ENCODE measurements around the gene APOM.

Gene APOM

GRCh38 chr6:31614684-31615578 lies 40.8 kb upstream of the APOM start, which contains the start of gene AIF1:
AIF1 (plus strand) TSS chr6:31615234; CDS start chr6:31615330, 96 bp downstream.
- peak; percentile 82 for DNase-seq (ENCODE audit: low read depth)
- TF ChIP-seq POLR2A (IDR thresholded peaks at IDR 0.05; ENCODE audit: extremely low read depth, insufficient read length) (no peak), MYC (IDR thresholded peaks at IDR 0.05; ENCODE audit: low read depth, low read length) (no peak), CTCF (IDR thresholded peaks at IDR 0.05; ENCODE audit: low read depth, low read length) (no peak)
- TF ChIP-seq, protein P1, sequence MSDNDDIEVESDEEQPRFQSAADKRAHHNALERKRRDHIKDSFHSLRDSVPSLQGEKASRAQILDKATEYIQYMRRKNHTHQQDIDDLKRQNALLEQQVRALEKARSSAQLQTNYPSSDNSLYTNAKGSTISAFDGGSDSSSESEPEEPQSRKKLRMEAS (IDR thresholded peaks at IDR 0.05; ENCODE audit: low read depth, low read length), result no peak
- H3K4me3 ChIP-seq (ENCODE audit: low read depth, low read length), result peak within 1 kb of the TSS; percentile 87

DNA sequence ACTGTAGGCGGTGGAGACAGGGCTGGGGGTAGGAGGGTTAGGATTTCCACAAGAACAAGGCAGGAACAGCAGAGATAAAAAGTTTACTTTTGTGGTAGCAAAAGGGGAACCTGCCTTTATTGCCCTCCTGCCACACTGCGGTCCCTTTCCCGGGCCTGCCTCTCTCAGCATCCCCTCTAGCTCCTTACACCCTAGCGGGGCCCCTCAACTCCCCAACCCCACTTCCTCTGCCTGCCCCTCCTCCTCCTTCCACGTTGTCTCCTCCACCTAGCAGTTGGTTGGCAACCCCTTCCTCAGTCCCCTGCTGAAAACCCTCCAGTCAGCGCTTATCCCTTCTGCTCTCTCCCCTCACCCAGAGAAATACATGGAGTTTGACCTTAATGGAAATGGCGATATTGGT lies 39.9 kb upstream of the APOM start:
- DNase-seq (ENCODE audit: low read depth), result peak; percentile 98
- TF ChIP-seq MYC (IDR thresholded peaks at IDR 0.05; ENCODE audit: low read depth, low read length) (peak; percentile 95), POLR2A (IDR thresholded peaks at IDR 0.05; ENCODE audit: extremely low read depth, insufficient read length) (peak; percentile 68), CTCF (IDR thresholded peaks at IDR 0.05; ENCODE audit: low read depth, low read length) (no peak)
- TF ChIP-seq, protein P1 (IDR thresholded peaks at IDR 0.05; ENCODE audit: low read depth, low read length), result peak; percentile 81
- peak overlapping the region; percentile 87 for H3K4me3 ChIP-seq (ENCODE audit: low read depth, low read length)

GRCh38 chr6:31617010-31617409 lies 38.7 kb upstream of the APOM start:
- peak overlapping the region; percentile 87 for H3K4me3 ChIP-seq (ENCODE audit: low read depth, low read length)
- TF ChIP-seq CTCF (IDR thresholded peaks at IDR 0.05; ENCODE audit: low read depth, low read length) (no peak), POLR2A (IDR thresholded peaks at IDR 0.05; ENCODE audit: extremely low read depth, insufficient read length) (no peak), MYC (IDR thresholded peaks at IDR 0.05; ENCODE audit: low read depth, low read length) (no peak)
- TF ChIP-seq, protein P1 (IDR thresholded peaks at IDR 0.05; ENCODE audit: low read depth, low read length), result no peak
- DNase-seq (ENCODE audit: low read depth), result no peak

GRCh38 chr6:31619805-31620585 lies 35.7 kb upstream of the APOM start:
- peak overlapping the region; percentile 75 for H3K4me3 ChIP-seq (ENCODE audit: low read depth, low read length)
- TF ChIP-seq MYC (IDR thresholded peaks at IDR 0.05; ENCODE audit: low read depth, low read length) (no peak; the same call in 1 of the 2 replicates), CTCF (IDR thresholded peaks at IDR 0.05; ENCODE audit: low read depth, low read length) (no peak), POLR2A (IDR thresholded peaks at IDR 0.05; ENCODE audit: extremely low read depth, insufficient read length) (peak; percentile 76)
- peak; percentile 100 for DNase-seq (ENCODE audit: low read depth)

DNA sequence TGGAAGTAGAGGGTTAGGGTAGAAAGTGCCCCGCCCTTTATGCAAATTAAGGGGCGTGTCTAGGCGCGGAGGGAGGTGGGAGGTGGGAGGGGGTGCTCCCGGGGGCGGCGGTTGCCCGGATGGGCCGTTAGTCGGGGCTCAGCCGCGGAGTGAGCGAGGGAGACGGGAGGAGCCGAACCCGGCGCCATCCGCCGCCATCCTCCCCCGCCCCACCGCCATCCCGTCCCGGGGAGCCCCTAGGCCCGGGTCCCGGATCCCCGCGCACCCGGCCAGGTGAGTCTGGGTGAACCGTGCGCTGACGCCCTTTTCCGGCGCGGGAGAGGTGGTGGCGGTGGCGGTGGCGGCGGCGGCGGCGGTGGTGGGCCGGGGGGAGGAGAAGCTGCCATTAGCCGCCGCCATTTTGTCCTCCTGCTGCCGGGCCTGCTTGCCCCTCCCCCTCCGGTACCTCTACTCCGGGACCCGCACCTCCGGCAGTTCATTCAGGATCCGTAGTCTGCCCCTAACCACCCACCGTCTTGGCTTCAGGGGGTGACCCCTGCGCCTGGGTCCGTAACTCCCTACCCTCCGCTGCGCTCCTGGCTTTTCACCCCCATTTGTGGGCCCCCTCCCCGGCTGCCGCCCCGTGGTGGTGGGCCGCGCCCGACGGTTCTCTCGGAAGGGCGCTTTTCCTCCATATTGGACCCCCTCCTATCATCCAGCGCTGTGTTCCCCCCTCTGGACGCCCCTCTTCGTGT lies 34.9 kb upstream of the APOM start, which contains the start of gene PRRC2A:
TSS of gene PRRC2A (plus strand) at position 130 of the 734 bp plus-strand sequence. CDS start 2,075 bp downstream, outside the sequence.
- peak; percentile 26 for TF ChIP-seq MYC (IDR thresholded peaks at IDR 0.05; ENCODE audit: low read depth, low read length)
- TF ChIP-seq CTCF (IDR thresholded peaks at IDR 0.05; ENCODE audit: low read depth, low read length), result no peak
- TF ChIP-seq, protein P1 (IDR thresholded peaks at IDR 0.05; ENCODE audit: low read depth, low read length), result 0 out of 2 replicates have a peak, but pooled peaks have one; percentile 20
- peak; percentile 89 for DNase-seq (ENCODE audit: low read depth)

More for the DNA sequence above, 34.9 kb upstream of the APOM start, which contains the start of gene PRRC2A:
- peak within 1 kb of the TSS; percentile 77 for H3K4me3 ChIP-seq (ENCODE audit: low read depth, low read length)
